ENCODE data around the gene ARHGAP31.

Gene ARHGAP31

DNA sequence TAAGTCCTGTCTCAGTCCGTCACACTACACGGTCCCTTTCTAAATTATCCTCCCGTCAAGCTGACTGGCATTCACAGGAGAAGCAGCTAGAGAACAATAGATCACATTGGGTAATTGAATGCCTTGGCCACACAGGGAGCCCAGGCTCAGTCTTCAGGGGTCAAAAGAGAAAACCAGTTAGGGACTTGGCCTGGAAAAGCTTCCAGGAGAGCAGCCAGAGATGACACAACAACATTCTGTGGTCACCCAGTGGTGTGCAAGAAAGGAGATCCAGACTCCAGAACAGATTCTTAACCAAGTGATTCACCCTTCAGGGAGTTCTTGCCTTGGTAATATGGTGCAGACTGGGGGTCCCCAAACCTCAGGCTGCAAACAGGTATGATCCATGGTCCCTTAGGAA, 15.9 kb downstream of the ARHGAP31 start:
- TF ChIP-seq, protein P1, sequence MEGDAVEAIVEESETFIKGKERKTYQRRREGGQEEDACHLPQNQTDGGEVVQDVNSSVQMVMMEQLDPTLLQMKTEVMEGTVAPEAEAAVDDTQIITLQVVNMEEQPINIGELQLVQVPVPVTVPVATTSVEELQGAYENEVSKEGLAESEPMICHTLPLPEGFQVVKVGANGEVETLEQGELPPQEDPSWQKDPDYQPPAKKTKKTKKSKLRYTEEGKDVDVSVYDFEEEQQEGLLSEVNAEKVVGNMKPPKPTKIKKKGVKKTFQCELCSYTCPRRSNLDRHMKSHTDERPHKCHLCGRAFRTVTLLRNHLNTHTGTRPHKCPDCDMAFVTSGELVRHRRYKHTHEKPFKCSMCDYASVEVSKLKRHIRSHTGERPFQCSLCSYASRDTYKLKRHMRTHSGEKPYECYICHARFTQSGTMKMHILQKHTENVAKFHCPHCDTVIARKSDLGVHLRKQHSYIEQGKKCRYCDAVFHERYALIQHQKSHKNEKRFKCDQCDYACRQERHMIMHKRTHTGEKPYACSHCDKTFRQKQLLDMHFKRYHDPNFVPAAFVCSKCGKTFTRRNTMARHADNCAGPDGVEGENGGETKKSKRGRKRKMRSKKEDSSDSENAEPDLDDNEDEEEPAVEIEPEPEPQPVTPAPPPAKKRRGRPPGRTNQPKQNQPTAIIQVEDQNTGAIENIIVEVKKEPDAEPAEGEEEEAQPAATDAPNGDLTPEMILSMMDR (IDR thresholded peaks at IDR 0.05; ENCODE audit: low read depth, low read length, missing control alignments) = no peak
- no peak for DNase-seq (ENCODE audit: low read depth)
- no peak overlapping the region for H3K4me3 ChIP-seq (ENCODE audit: low read depth, low read length)

DNA sequence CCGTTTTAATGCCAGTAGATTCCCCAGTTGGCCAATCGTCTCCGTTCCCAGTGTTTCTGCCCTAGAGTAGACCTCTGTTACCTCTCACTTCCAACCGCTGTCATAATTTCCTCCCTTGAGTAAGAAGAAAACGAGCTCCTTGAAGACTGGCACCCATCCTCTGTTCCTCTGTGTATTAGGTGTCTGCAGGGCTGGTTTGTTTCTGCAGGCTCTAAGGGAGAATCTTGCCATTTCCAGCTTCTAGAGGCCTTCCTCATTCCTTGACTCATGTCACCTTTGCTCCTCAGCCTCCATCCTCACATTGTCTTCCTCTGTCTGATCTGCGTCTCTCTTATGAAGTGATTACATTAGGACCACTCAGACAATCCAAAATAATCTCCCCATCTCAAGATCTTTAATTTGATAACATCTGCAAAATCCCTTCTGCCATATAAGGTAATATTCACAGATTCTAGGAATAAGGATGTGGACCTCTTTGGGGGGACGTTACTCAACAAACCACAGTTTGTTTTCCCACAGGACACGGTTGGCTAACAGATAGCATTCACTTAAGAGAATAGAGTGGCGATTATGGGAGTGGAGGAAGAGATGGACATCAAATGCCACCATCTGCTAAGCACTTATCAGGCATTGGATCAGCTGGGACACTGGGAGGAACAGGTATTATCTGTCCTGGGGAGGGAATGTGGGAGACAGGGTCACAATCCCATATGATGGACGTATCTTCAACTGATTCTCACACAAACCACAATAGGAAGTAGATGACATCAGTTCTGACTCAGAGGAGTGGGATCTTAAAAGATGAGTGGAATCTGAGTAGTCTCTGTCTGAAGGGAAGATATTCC, 17.1 kb downstream of the ARHGAP31 start:
- H3K4me3 ChIP-seq (ENCODE audit: low read depth, low read length) = no peak overlapping the region
- DNase-seq (ENCODE audit: low read depth) = no peak
- TF ChIP-seq, protein P1 (IDR thresholded peaks at IDR 0.05; ENCODE audit: low read depth, low read length, missing control alignments) = no peak

DNA sequence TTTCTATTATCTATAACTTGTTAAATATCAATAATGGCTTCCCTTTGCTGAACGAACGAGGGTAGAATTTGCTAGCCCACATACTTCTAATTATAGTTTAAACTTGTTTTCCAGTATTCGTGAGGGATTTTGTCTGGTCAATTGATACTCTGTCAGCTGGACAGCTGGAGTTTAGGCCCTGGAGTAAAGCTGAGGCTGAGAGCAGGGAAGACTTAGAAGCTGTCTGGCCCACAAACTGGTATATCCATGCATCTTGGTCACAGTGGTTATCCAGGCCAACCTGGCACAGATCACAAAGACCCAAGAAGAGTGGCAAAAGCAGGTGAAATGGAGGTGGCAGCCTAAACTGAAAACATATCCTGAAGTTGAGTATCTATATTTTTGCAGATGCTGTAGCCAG, 19.3 kb downstream of the ARHGAP31 start:
- no peak for DNase-seq (ENCODE audit: low read depth)
- TF ChIP-seq, protein P1 (IDR thresholded peaks at IDR 0.05; ENCODE audit: low read depth, low read length, missing control alignments) = no peak
- H3K4me3 ChIP-seq (ENCODE audit: low read depth, low read length) = no peak overlapping the region

DNA sequence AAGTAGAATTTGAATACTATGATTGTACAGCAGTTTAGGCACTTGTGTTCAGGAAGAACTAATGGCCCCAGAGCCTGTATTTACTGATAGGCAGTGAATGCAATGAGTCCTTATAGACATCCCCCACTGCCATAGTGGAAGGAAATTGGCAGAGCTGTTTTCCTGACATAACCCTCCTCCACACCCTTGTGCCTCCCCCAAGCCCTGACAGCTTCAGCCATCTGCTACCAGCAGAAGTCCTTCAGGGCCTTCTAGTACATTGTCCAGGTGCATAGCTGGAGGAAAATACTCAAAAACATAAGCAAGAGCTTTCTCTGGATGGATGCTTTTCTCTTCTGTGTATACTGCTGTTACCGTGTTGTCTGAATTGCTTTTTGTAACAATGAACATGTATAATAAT, 20.6 kb downstream of the ARHGAP31 start:
- DNase-seq (ENCODE audit: low read depth) = no peak
- TF ChIP-seq, protein P1 (IDR thresholded peaks at IDR 0.05; ENCODE audit: low read depth, low read length, missing control alignments) = no peak
- no peak overlapping the region for H3K4me3 ChIP-seq (ENCODE audit: low read depth, low read length)

DNA sequence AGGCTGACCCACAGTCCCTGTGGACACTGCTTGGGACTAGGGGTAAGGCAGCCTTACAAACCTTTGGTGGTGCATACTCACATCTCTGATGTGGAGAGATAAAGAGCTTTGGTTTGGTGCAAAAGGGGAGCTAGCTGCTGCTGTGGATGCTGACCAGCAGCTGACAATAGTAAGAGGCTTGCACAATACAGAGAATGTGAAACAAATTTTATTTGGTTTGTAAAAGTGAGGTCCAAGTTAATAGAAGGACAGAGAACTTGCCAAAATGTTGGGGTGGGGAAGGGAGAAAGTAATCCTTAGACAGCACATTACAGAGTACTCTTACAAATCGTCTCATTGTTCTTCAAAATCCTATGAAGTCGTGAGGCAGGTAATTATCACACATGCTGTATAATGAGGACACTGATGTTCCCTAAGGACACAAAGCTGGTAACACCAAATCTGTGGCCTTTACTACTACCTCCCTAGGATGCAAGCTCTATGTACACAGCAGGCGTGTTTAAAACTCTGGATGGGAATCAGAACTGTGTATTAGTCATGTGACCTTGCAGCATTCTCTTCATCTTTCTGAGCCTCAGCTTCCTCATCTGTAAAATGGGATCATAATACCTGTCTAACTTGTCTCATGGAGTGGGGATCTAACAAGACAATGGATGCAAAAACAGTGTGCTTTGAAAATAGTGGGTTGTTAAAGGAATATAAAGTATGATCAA, 21.6 kb downstream of the ARHGAP31 start:
- no peak overlapping the region for H3K4me3 ChIP-seq (ENCODE audit: low read depth, low read length)
- DNase-seq (ENCODE audit: low read depth) = no peak
- TF ChIP-seq, protein P1 (IDR thresholded peaks at IDR 0.05; ENCODE audit: low read depth, low read length, missing control alignments) = no peak

DNA sequence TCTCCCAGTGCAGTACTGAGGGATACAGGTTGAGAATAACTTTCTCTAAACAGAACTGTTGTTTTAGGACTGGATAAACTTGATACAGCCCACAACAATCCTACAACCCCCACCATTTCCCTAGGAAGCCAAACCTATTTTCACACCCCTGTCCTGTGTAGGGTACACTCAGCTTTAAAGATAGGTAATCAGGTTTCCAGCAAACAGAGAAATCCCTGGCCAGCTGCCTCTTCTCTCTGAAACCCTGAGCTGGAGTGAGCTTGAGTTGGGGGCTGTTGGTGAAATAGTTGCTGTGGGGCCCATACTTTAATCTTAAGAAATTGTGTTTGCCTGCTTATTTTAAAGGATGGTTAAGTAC, 22.1 kb downstream of the ARHGAP31 start:
- TF ChIP-seq, protein P1 (IDR thresholded peaks at IDR 0.05; ENCODE audit: low read depth, low read length, missing control alignments) = no peak
- DNase-seq (ENCODE audit: low read depth) = no peak

More for the DNA sequence above, 22.1 kb downstream of the ARHGAP31 start:
- H3K4me3 ChIP-seq (ENCODE audit: low read depth, low read length) = no peak overlapping the region
